Activated CD4-positive, alpha-beta T cell treated with anti-CD3 and anti-CD28 coated beads, Interleukin-10, Interleukin-2, amounts not matched to agents 100 ng/mL and 50 ng/mL, durations not matched to agents 16 hours and 8 hours (primary cell): ENCODE results near the gene SEPTIN7.

Experiments
- DNase-seq: peaks from one replicate; pipeline ENCODE4 v3.0.0-alpha.2; 2020

Gene SEPTIN7

DNA sequence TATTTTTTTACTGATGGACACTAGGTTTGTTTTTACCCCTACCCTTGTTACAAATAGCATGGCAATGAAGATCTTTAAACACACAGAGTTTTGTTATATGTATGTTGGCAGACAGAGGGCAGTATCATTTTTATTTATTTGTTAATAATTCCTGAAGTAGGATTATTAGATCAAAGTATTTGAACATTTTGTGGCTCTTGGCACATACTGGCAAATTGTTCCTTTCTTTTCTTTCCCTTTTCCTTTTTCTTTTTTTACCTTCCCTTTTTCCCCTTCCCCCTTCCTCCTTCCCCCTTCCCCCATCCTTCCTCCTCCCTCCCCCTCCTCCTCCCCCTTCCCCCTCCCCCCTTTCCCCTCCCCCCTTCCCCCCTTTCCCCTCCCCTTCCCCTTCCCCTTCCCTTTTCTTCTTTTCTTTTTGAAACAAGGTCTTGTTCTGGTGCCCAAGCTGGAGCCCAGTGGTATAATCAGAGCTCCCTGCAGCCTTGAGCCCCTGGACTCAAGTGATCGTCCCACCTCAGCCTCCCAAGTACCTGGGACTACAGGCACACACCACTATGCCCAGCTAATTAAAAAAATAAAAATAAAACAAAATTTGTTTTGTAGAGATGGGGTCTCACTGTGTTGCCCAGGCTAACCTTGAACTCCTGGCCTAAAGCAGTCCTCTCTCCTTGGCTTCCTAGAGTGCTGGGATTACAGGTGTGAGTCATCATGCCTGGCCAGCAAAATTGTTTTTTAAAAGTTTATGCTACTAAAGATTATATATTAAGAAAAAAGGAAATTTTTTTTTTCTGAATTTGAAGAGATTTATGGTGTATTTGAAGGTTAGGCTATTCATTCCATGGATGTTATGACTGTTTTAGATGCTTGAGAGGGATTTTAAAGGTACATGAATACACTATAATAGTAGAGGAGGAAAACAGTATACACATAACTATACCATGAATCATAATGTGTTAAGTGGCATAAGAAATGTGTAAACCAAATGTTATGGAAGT lies 39.3 kb downstream of the SEPTIN7 start:
- no peak for DNase-seq

- no peak for DNase-seq
Measured at GRCh38 chr7:35846816-35847412, 46.1 kb downstream of the SEPTIN7 start.

GRCh38 chr7:35848725-35849124 lies 47.9 kb downstream of the SEPTIN7 start:
- no peak for DNase-seq

DNA sequence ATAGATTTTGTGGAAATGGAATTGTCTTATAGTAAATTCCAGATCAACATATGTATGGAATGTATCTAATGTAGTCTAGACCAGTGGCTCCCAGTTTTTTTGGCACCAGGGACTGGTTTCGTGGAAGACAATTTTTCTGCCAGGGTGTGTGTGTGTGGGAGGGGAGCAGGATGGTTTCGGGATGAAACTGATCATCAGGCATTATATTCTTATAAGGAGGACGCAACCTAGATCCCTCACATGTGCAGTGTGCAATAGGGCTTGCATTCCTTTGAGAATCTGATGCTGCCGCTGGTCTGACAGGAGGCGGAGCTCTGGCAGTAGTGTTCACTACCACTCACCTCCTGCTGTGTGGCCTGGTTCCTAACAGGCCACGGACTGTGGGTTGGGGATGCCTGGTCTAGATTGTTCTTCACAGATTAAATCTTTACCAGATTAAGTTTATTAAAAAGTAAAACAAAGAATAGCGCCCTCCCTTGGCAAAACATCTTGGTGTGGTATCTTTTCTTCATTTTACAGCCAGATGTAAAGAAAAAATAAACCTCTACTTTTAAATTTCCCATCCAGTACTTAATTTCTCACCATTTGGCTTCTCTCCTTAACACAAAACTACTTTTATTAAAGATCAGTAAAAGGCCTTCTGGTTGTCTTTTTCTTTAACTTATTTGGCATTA lies 48.4 kb downstream of the SEPTIN7 start:
- DNase-seq = no peak

- DNase-seq = no peak
Measured at GRCh38 chr7:35849954-35850353, 49.1 kb downstream of the SEPTIN7 start.
